GM19397 (cell line): ENCODE data around the gene TMEM143.

Source experiments
- ATAC-seq: cut with Tn5 transposase; IDR thresholded peaks from one replicate; pipeline ENCODE4 v1.9.1; 2021; ENCODE audit warnings: mild to moderate bottlenecking, moderate library complexity; ENCODE audit not compliant: unreplicated experiment

TMEM143 gene

GRCh38 chr19:48361912-48362311 lies 1.8 kb downstream of the TMEM143 start:
- no peak for ATAC-seq

- no peak for ATAC-seq
These were observed 4.6 kb downstream of the TMEM143 start for GRCh38 chr19:48359123-48359522.

GRCh38 chr19:48355365-48355954 lies 8.3 kb downstream of the TMEM143 start:
- ATAC-seq: no peak

GRCh38 chr19:48354332-48354992 lies 9.3 kb downstream of the TMEM143 start:
- no peak for ATAC-seq

- ATAC-seq: no peak
These were observed 10.1 kb downstream of the TMEM143 start for GRCh38 chr19:48353677-48354076.

- ATAC-seq: no peak
These were observed 12.4 kb downstream of the TMEM143 start for GRCh38 chr19:48351341-48351752.

GRCh38 chr19:48350856-48351255 lies 12.9 kb downstream of the TMEM143 start:
- no peak for ATAC-seq

- ATAC-seq: no peak
These were observed 15.0 kb downstream of the TMEM143 start for GRCh38 chr19:48348737-48349136.

GRCh38 chr19:48348045-48348444 lies 15.7 kb downstream of the TMEM143 start:
- no peak for ATAC-seq

- no peak for ATAC-seq
These were observed 17.5 kb downstream of the TMEM143 start for GRCh38 chr19:48346191-48346590.

- no peak for ATAC-seq
These were observed 18.8 kb downstream of the TMEM143 start for GRCh38 chr19:48344892-48345291.

- no peak for ATAC-seq
These were observed 20.7 kb downstream of the TMEM143 start for GRCh38 chr19:48342841-48343540.

- no peak for ATAC-seq
These were observed 21.4 kb downstream of the TMEM143 start for GRCh38 chr19:48342414-48342738.

- ATAC-seq: no peak
These were observed 22.0 kb downstream of the TMEM143 start for GRCh38 chr19:48341515-48342413.

- ATAC-seq: no peak
These were observed 22.7 kb downstream of the TMEM143 start for GRCh38 chr19:48340995-48341394.

- ATAC-seq: no peak
These were observed 24.8 kb downstream of the TMEM143 start for GRCh38 chr19:48338802-48339503.

- ATAC-seq: no peak
These were observed 25.4 kb downstream of the TMEM143 start for GRCh38 chr19:48338253-48338755.

- ATAC-seq: peak; percentile 53
These were observed 30.0 kb downstream of the TMEM143 start for GRCh38 chr19:48333467-48334384.

GRCh38 chr19:48332662-48333466 lies 30.9 kb downstream of the TMEM143 start:
- ATAC-seq: peak; percentile 51
